Measurements from ENCODE around the gene PIP4K2B.
A peak's percentile ranks its signal among the peaks of the same experiment; 100 is the strongest.

The PIP4K2B gene

DNA sequence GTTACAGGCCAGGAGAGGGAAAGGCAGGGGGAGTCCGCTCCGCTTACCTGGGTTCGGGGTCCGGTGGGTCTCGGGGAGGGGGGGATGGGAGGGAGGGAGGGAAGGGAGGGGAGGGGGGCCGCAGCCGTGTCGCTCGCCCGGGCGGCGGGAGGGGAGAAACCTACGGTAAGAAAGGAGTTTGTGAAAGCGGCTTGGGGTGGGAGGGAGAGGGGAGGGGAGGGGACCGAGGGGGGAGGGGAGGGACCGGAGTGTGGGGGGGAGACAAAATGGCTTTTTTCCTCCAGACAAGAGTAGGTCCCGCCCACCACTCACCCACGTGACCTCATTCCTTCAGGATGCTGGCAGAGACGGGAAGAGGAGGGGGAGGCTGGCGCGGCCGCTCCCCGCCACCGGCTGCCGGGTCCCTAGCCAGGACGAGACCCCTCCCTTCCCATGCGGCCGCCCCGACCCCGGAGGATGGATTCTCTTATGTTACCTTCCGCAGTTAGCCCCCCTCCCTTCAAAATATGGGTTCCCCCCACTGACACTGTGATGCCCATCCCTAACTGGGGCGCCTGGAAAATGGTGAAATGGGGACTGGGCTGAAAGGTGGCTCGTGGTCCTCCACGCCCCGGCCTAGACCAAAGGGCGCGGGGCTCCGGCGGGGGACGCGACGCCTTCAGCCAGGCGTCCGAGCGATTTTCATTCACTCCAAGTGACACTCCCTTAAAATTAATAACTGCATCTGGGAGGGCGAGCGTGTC lies 51.0 kb downstream of the PIP4K2B start, which contains the start of gene PCGF2:
Gene PCGF2 (minus strand): TSS at position 188 of the 743 bp plus-strand sequence. CDS start 7,934 bp downstream, outside the sequence.
- peak; percentile 75 for DNase-seq (ENCODE audit: low spot score)
- TF ChIP-seq, protein P1, sequence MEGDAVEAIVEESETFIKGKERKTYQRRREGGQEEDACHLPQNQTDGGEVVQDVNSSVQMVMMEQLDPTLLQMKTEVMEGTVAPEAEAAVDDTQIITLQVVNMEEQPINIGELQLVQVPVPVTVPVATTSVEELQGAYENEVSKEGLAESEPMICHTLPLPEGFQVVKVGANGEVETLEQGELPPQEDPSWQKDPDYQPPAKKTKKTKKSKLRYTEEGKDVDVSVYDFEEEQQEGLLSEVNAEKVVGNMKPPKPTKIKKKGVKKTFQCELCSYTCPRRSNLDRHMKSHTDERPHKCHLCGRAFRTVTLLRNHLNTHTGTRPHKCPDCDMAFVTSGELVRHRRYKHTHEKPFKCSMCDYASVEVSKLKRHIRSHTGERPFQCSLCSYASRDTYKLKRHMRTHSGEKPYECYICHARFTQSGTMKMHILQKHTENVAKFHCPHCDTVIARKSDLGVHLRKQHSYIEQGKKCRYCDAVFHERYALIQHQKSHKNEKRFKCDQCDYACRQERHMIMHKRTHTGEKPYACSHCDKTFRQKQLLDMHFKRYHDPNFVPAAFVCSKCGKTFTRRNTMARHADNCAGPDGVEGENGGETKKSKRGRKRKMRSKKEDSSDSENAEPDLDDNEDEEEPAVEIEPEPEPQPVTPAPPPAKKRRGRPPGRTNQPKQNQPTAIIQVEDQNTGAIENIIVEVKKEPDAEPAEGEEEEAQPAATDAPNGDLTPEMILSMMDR (IDR thresholded peaks at IDR 0.05; ENCODE audit: extremely low read depth, missing control alignments), result no peak

DNA sequence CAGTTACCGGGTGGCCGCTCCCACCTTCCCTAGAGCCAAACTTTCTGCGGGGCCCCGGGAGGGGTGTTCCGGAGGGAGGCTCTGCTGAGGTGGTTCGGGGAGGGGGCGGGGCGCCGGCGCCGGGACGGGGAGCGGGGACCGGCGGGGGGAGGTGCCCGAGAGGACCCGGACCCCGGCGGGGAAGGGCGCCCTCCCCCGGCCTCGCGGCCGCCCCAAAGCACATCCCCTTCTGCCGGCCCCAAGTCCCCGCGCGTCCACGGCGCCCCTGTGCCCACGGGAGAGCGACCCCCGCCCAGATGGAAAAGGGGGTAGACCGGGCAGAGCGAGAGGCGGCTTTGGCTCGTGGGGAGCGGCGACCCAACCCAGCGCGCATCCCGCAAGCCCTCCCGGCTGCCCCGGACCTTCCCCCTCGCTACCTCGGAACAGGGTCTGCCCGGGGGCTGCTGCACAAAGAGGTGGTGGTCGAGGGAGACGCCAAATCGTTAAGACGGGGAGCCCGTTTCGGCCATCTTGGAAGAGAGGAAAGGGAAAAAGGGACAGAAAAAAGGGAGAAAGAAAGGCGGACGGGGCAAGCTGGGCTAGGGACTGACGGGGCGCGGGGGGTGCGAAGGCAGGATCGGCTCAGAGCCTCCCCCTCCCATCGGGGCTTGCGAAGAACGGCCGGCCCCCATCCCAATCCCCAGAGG lies 51.8 kb downstream of the PIP4K2B start:
- TF ChIP-seq, protein P1 (IDR thresholded peaks at IDR 0.05; ENCODE audit: extremely low read depth, missing control alignments), result peak; percentile 19
- DNase-seq (ENCODE audit: low spot score), result peak; percentile 78

DNA sequence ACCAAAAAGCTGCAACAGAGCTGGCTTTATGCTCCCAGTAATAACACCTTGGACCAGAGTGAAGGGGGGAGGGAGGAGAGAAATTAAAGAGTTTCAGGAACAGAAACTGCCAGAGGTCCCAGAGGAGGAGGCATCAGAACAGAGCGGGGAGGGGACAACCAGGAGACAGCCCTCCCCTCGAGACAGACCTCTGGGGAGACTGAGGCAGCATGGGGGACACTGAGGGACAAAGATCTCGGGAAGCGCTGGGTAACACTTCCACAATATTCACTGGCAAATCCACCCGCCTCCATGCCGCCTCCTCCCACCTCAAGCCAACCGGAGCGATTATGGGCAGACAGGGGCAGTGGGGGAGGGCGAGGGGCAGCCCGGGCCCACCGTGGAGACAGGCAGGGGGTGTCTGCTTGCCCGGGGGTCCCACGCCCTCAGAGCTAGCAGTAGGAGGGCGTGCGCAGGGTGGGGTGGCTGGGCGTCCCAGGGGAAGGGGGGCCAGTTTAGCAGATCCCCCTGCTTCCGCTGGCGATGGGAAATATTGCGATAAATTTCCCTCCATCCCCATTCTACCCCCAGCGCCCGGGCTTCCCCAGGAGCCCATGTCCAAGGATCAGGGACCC lies 52.4 kb downstream of the PIP4K2B start:
- DNase-seq (ENCODE audit: low spot score), result no peak
- TF ChIP-seq, protein P1 (IDR thresholded peaks at IDR 0.05; ENCODE audit: extremely low read depth, missing control alignments), result no peak

DNA sequence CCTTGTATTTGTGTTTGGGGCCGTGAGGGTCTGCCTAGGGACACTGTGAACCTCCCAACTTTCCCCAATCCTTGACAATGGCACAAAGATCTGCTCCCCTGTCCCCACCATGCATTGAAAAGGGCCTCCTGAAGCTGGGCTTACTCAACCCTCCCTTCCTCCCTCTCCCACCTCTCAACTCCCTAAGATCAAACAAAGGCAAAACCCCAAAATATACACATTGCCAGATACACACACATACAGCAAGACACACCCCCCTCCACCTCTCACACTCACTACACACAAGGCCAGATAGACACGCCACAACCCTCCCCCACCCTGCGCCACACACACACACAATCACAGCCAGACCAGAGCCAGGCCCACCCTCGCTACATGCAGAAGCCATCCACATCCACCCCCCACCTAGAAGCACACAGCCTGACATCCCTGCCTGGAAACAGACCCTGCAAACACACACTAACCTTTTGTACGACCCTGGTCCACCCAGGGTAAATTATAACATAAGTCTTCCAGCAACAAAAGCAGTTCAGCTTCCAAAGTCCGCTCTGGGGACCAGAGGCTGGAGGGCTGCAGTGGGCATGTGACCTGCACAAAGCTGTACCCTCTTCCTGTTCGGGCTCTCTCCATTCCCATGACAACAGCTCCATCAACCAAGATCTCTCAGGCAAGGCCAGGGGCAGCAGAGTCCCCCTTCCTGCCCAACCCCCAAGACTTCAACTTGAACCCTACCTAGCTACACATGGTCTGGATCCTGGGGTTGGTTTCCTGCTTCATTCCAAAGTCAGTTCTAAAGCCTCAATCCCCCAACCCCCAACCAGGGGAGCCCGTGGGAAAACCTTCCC lies 53.1 kb downstream of the PIP4K2B start:
- TF ChIP-seq, protein P1 (IDR thresholded peaks at IDR 0.05; ENCODE audit: extremely low read depth, missing control alignments), result no peak
- no peak for DNase-seq (ENCODE audit: low spot score)

DNA sequence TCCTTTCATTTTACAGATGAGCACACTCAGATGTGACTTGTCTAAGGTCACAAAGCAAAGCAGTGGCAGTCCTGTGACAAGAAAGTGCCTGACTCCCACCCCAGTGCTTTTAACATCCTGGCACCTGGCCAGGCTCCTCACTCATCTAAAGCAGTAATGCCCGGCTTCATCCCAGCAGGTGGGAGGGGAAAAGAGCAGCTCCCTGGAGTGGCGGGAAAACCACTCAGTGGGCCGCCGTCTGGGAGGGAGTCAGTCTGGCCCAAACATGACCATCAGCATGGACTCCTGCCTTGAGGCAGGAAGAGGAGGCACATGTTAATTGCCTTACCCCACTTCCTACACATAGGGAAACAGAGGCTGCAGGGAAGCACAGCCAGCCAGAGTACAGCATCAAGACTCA lies 53.8 kb downstream of the PIP4K2B start:
- no peak for DNase-seq (ENCODE audit: low spot score)
- TF ChIP-seq, protein P1 (IDR thresholded peaks at IDR 0.05; ENCODE audit: extremely low read depth, missing control alignments), result no peak

DNA sequence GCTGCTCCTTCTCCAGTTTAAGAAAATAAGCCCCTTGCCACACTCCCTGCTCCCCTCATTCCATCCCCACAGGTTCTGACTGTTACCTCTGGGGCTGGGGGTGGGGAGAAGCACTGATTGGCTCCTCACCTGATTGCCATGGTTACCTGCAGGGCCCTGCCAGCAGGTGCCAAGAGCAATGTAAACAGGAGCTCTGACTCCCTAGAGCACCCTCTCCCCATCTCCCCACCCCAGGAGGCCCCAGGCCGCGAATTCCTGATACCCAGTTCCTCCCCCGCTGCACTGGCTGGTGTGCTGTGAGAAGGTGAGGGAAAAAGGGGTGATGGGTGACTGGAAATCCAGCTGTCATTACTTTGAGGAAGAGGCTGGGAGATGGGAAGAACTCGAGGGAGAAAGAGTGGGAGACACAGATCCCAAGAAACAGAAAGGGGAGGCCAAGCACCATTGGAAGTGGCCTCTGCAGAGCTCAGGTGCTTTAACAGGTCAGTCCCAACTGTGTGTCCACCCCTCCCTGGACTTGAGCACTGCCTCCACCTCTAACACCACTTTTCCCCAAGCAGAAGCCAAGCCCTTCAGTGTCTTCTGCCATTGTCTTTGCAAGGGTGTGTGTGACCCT lies 55.7 kb downstream of the PIP4K2B start:
- no peak for DNase-seq (ENCODE audit: low spot score)

More for the DNA sequence above, 55.7 kb downstream of the PIP4K2B start:
- TF ChIP-seq, protein P1 (IDR thresholded peaks at IDR 0.05; ENCODE audit: extremely low read depth, missing control alignments), result no peak

All from GM20000 (cell line).